ENCODE results near the gene CHAT. TPM values are rescaled to one million over a fixed set of nuclear protein-coding genes. Genes with fewer than 3 reads are reported as not detected.

Gene CHAT
- total and polyA plus RNA-seq, 7 donors: not detected

DNA sequence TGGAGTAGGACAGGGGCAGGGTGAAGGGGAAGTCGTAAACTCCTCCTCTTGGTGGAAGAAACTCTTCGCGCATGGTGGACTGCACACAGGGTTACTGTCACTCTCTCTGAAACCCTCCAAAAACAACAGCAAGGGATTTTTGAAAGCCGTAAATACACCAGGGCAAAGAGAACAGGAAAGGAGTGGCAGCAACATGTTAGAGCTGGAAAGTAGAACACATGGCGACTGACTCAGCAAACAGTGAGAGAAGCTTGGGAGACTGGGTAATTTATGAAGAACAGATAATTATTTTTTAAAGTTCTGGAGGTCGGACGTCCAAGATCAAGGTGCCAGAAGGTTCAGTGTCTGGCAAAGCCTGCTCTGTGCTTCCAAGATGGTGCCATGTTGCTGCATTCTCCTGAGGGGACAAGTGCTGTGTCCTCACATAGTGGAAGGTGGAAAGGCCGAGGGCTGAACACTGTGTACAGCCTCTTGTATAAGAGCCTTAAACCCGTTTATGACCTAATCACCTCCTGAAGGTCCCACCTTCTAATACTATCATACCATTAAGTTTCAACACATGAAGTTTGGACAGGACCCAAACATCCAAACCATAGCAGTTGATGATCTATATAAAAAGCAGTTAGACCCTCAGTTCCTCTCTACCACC lies 43.1 kb downstream of the CHAT start:
- TF ChIP-seq, protein P1, sequence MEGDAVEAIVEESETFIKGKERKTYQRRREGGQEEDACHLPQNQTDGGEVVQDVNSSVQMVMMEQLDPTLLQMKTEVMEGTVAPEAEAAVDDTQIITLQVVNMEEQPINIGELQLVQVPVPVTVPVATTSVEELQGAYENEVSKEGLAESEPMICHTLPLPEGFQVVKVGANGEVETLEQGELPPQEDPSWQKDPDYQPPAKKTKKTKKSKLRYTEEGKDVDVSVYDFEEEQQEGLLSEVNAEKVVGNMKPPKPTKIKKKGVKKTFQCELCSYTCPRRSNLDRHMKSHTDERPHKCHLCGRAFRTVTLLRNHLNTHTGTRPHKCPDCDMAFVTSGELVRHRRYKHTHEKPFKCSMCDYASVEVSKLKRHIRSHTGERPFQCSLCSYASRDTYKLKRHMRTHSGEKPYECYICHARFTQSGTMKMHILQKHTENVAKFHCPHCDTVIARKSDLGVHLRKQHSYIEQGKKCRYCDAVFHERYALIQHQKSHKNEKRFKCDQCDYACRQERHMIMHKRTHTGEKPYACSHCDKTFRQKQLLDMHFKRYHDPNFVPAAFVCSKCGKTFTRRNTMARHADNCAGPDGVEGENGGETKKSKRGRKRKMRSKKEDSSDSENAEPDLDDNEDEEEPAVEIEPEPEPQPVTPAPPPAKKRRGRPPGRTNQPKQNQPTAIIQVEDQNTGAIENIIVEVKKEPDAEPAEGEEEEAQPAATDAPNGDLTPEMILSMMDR (IDR thresholded peaks at IDR 0.05): no peak
- Histone ChIP-seq H3K4me3 (no peak overlapping the region), H3K27me3 (ENCODE audit: insufficient read depth in 3 of 3, low read length in 2 of 3) (peaks cover 0 to 8% (median 1%) of the 10 kb centered on the region in 3 donors), H3K36me3 (ENCODE audit: insufficient read depth in 1 of 2, low read depth in 1 of 2) (no peaks in the 10 kb centered on the region), H3K4me1 (no peaks in the 10 kb centered on the region), H3K9me3 (peaks cover 12% of the 10 kb centered on the region), H3K27ac (no peak overlapping the region)
- WGBS, 3 donors: 73 to 78% (median 76%) methylated on average over 9 of the region's 9 CpGs
- ATAC-seq (no peak), DNase-seq (no peak)
- intact Hi-C loops (cut with DNase I): no loop called here

DNA sequence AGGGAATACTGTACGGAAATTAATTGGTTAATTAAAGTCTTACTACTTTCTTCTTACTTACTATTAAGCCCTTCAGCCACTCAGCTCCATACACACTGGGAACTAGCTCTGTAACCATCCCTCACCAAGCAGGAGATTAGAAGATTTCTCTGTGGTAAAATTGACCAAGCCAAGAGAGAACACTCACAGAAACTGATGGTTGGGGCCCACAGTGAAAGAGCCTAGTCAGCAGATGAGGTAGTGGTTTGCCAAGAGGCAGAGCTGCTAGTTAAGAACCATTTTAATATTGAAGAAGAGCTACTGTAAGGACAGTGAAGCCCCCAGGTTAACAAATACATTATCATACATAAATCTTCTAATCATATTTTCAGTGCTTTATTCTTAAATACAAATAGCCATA lies 43.8 kb downstream of the CHAT start:
- intact Hi-C loops (cut with DNase I): no loop called here
- Histone ChIP-seq H3K4me1 (no peaks in the 10 kb centered on the region), H3K9me3 (peaks cover 12% of the 10 kb centered on the region), H3K4me3 (no peak overlapping the region), H3K27ac (no peak overlapping the region), H3K27me3 (ENCODE audit: insufficient read depth in 3 of 3, low read length in 2 of 3) (peaks cover 0 to 8% (median 1%) of the 10 kb centered on the region in 3 donors), H3K36me3 (ENCODE audit: insufficient read depth in 1 of 2, low read depth in 1 of 2) (no peaks in the 10 kb centered on the region)
- 84 to 89% (median 85%) methylated on average over 1 of the region's 1 CpG for WGBS, 3 donors
- DNase-seq (no peak), ATAC-seq (no peak)
- TF ChIP-seq, protein P1 (IDR thresholded peaks at IDR 0.05): no peak

DNA sequence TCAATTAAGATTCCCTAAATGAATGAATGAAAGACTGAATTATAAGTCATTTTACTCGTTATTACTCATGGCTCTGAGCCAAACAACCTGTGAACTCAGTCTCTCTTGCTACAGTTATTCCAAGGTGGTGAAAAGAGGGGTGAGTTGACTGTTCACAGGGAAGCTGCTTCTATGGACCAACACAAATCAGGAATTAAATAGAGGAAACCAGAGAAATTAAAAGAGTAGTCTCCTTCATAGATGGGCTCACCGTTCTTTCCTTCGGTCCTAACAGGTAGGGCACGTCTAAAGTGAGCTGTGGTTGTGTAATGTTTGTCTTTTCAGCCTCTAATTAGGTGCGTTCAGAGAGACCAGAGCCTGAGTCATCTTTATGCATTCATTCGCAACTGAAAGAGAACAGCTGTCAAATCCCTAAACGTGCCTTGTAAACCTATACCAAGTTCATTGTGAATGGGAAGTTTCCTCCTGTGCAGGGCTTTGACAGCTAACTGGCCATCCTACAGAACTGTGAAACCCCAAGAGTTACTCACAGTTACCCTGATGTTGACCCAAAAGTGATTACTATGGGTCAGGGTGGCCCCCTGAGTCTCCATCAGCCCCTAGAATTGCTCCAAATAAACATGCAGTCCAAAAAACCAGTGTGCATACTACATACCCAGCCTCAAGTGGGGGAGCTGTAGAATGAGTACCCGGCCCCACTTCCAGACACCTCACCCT lies 47.5 kb downstream of the CHAT start:
- Histone ChIP-seq H3K4me3 (no peak overlapping the region), H3K27me3 (ENCODE audit: insufficient read depth in 3 of 3, low read length in 2 of 3) (peaks cover 0 to 1% (median 0%) of the 10 kb centered on the region in 3 donors), H3K36me3 (ENCODE audit: insufficient read depth in 1 of 2, low read depth in 1 of 2) (no peaks in the 10 kb centered on the region), H3K27ac (no peak overlapping the region), H3K4me1 (no peaks in the 10 kb centered on the region), H3K9me3 (peaks cover 12% of the 10 kb centered on the region)
- ATAC-seq: no peak
- WGBS, 3 donors: 45 to 54% (median 49%) methylated on average over 8 of the region's 8 CpGs
- TF ChIP-seq, protein P1 (IDR thresholded peaks at IDR 0.05): no peak
- intact Hi-C loops (cut with DNase I): no loop called here
- no peak for DNase-seq

DNA sequence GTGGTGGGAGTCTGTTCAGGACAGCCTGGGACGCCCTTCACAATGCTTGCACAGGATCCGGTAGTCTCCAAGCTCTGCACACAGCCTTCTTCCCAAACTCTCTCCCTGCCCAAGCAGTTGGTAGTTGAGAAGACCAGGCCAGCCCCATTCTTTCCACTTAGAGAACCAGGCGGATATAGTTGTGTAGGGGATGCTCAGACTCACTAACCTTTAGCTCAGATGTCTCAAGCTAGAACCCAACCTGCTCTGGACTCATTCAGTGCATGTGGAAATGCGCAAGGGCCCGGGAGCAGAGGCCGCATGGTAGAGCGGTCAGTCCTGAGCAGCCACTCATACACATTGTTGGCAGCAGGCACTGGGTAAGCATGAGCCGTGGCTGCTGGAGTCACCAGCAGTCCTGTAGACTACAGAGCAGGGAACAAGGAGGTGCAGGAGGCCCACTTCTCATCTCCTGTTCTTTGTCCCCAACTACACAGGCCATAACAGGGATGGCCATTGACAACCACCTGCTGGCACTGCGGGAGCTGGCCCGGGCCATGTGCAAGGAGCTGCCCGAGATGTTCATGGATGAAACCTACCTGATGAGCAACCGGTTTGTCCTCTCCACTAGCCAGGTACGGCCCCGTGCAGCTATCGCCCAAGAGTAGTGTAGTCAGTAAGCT lies 48.5 kb downstream of the CHAT start:
- H3K4me1 ChIP-seq: no peaks in the 10 kb centered on the region
- H3K9me3 ChIP-seq: peaks cover 12% of the 10 kb centered on the region
- no peaks in the 10 kb centered on the region for H3K36me3 ChIP-seq (ENCODE audit: insufficient read depth in 1 of 2, low read depth in 1 of 2)
- H3K27ac ChIP-seq: no peak overlapping the region
- TF ChIP-seq, protein P1 (IDR thresholded peaks at IDR 0.05): no peak
- intact Hi-C loops (cut with DNase I): no loop called here
- H3K4me3 ChIP-seq: no peak overlapping the region
- DNase-seq: no peak
- peaks cover 0 to 1% (median 0%) of the 10 kb centered on the region in 3 donors for H3K27me3 ChIP-seq (ENCODE audit: insufficient read depth in 3 of 3, low read length in 2 of 3)
- 89 to 90% (median 89%) methylated on average over 15 of the region's 15 CpGs for WGBS, 3 donors
- no peak for ATAC-seq
